K562 (cell line): Measurements from ENCODE around the gene TUBE1. TPM values are rescaled to one million over a fixed set of nuclear protein-coding genes. Genes with fewer than 3 reads are reported as not detected.

Source experiments
- ATAC-seq: fragments of 200-7000 bp; cut with Tn5 transposase; 3 replicates; pipeline ENCODE4 v1.9.1; 2020; ENCODE audit warnings: moderate library complexity
- BruUV-seq: library from RNA; stranded (reverse); fragments of 400-500 nt; replicated peaks from 2 replicates; lab custom pipeline; 2021; lab: Mats Ljungman, UMichigan
- CTCF ChIA-PET: fragments of 300-600 bp; formaldehyde crosslinking; extraction: SDS; loops from one replicate; lab custom pipeline; 2021; ENCODE audit warnings: low intra/inter-chr PET ratio; lab: Yijun Ruan, JAX
- POLR2A ChIA-PET: fragments of 300-600, 350-650 bp; sonication (Branson Sonifier 250); formaldehyde crosslinking; extraction: SDS; loops from one replicate; lab custom pipeline; 2021; ENCODE audit warnings: antibody characterized with exemption, inconsistent platforms; lab: Yijun Ruan, JAX
- DNase-seq, 4 experiments: peaks; one replicate each; pipeline versions ENCODE4 v3.0.0 to v3.0.0-alpha.2; 2011 to 2018; ENCODE audit warnings: low spot score in 3 of 4, mixed read lengths in 3 of 4; ENCODE audit errors: extremely low read depth in 1 of 4
- FAIRE-seq: peaks from 2 replicates; lab custom pipeline; 2011; peaks lifted over from hg19 to GRCh38; lab: Jason Lieb, UNC
- H2AFZ ChIP-seq: 2 replicates; pipeline ENCODE4 v1.6.0; 2011; ENCODE audit warnings: low read depth, low read length, control low read depth, inconsistent platforms
- H3K27ac ChIP-seq: fragments of 200-600 bp; 3 replicates; pipeline ENCODE4 v1.8.0; 2011; ENCODE audit warnings: low read depth, mild to moderate bottlenecking, control low read depth, inconsistent platforms, low read length, moderate library complexity, mixed read lengths; ENCODE audit errors: extremely low read depth
- H3K27me3 ChIP-seq, 2 experiments: fragments of 300-600 bp in 1 of 2; 2 replicates in 1 of 2; 3 replicates in 1 of 2; pipeline versions ENCODE4 v1.6.0 to v1.8.0; 2011; ENCODE audit warnings: inconsistent platforms in 2 of 2, low read length in 2 of 2, mild to moderate bottlenecking in 1 of 2, mixed read lengths in 1 of 2, moderate library complexity in 1 of 2; ENCODE audit not compliant: control insufficient read depth in 2 of 2, insufficient read depth in 2 of 2
- H3K36me3 ChIP-seq: fragments of 300-600 bp; 3 replicates; pipeline ENCODE4 v1.8.0; 2011; ENCODE audit warnings: mild to moderate bottlenecking, low read length, inconsistent platforms; ENCODE audit not compliant: control insufficient read depth, insufficient read depth
- H3K4me1 ChIP-seq, 2 experiments: fragments of 200-600 bp in 1 of 2; replicated peaks in 1 of 2; 2 replicates in 1 of 2; 3 replicates in 1 of 2; pipeline versions ENCODE4 v1.5.1 to v1.8.0; 2011; ENCODE audit warnings: inconsistent platforms in 2 of 2, low read length in 2 of 2, mild to moderate bottlenecking in 1 of 2, mixed read lengths in 1 of 2, moderate library complexity in 1 of 2; ENCODE audit not compliant: control insufficient read depth in 2 of 2, insufficient read depth in 2 of 2
- H3K4me2 ChIP-seq: 2 replicates; pipeline ENCODE4 v1.6.1; 2011; ENCODE audit warnings: low read length, control low read depth, inconsistent platforms, mixed read lengths; ENCODE audit not compliant: insufficient read depth
- H3K4me3 ChIP-seq: fragments of 200-600 bp; sonication (generic), shearing (Covaris generic); 2 replicates; pipeline ENCODE4 v1.5.1; 2016; ENCODE audit warnings: control low read depth, inconsistent platforms
- H3K79me2 ChIP-seq: fragments of 200-600 bp; 3 replicates; pipeline ENCODE4 v1.8.0; 2011; ENCODE audit warnings: low read length, inconsistent platforms; ENCODE audit not compliant: control insufficient read depth, insufficient read depth
- H3K9ac ChIP-seq, 2 experiments: 2 replicates each; pipeline versions ENCODE4 v1.6.0 to v1.6.1; 2011; ENCODE audit warnings: low read depth in 2 of 2, low read length in 2 of 2, control low read depth in 1 of 2, inconsistent platforms in 1 of 2, mild to moderate bottlenecking in 1 of 2, mixed read lengths in 1 of 2; ENCODE audit not compliant: insufficient read depth in 1 of 2
- H3K9me1 ChIP-seq: one replicate; pipeline ENCODE4 v1.6.0; 2011; ENCODE audit warnings: inconsistent platforms, mild to moderate bottlenecking, low read length, moderate library complexity; ENCODE audit not compliant: control insufficient read depth, insufficient read depth
- H3K9me3 ChIP-seq: replicated peaks from 2 replicates; pipeline ENCODE4 v1.5.1; 2011; ENCODE audit warnings: low read depth, low read length, inconsistent platforms; ENCODE audit not compliant: control insufficient read depth, insufficient read depth
- H4K20me1 ChIP-seq: replicated peaks from 2 replicates; pipeline ENCODE4 v1.6.1; 2011; ENCODE audit warnings: low read length, inconsistent platforms, mixed read lengths; ENCODE audit not compliant: control insufficient read depth, insufficient read depth
- ATF1 ChIP-seq, 2 experiments: fragments of 450-650 bp in 1 of 2; IDR thresholded peaks; 2 replicates each; pipeline ENCODE4 v1.6.1; 2016; ENCODE audit warnings: missing compliant biosample characterization in 1 of 2, missing genetic modification characterization in 1 of 2
- CBFA2T2 ChIP-seq: fragments of 450-650 bp; conservative IDR thresholded peaks from 2 replicates; pipeline ENCODE4 v1.6.1; 2017; ENCODE audit warnings: mild to moderate bottlenecking
- COPS2 ChIP-seq: fragments of 450-650 bp; conservative IDR thresholded peaks from 2 replicates; pipeline ENCODE4 v1.6.1; 2016; ENCODE audit warnings: mild to moderate bottlenecking, moderate library complexity
- DIDO1 ChIP-seq: fragments of 450-650 bp; IDR thresholded peaks from 2 replicates; pipeline ENCODE4 v1.6.1; 2016; ENCODE audit warnings: low read depth, missing biosample characterization, missing genetic modification characterization
- EZH2 ChIP-seq: IDR thresholded peaks from 2 replicates; pipeline ENCODE4 v1.6.1; 2012; ENCODE audit warnings: low read depth, mild to moderate bottlenecking, inconsistent platforms, low read length, borderline replicate concordance
- FOXP1 ChIP-seq: sonication (generic); formaldehyde crosslinking; IDR thresholded peaks from 2 replicates; pipeline ENCODE4 v1.8.0; 2022; ENCODE audit warnings: mild to moderate bottlenecking, missing genetic modification reagents
- ILF3 ChIP-seq: fragments of 450-650 bp; IDR thresholded peaks from 2 replicates; pipeline ENCODE4 v1.6.1; 2018; ENCODE audit warnings: antibody characterized with exemption, mild to moderate bottlenecking, moderate library complexity, borderline replicate concordance
- KLF1 ChIP-seq: fragments of 450-650 bp; IDR thresholded peaks from 2 replicates; pipeline ENCODE4 v1.6.1; 2016; ENCODE audit warnings: missing genetic modification characterization, missing compliant biosample characterization
- MXI1 ChIP-seq: IDR thresholded peaks from 2 replicates; pipeline ENCODE4 v1.6.1; 2011; ENCODE audit warnings: low read depth, mild to moderate bottlenecking, improper control_type of control experiment, low read length
- PHF8 ChIP-seq: fragments of 200-600 bp; sonication (generic); IDR thresholded peaks from 2 replicates; pipeline ENCODE4 v1.6.1; 2012; ENCODE audit warnings: mixed run types, mild to moderate bottlenecking, inconsistent platforms, low read length, moderate library complexity, borderline replicate concordance
- RBM22 ChIP-seq: fragments of 200-400 bp; formaldehyde crosslinking; IDR thresholded peaks from 2 replicates; pipeline ENCODE4 v1.6.1; 2018; ENCODE audit warnings: low read length, low read depth; ENCODE audit not compliant: poor library complexity, severe bottlenecking
- SP1 ChIP-seq: sonication (generic); formaldehyde crosslinking; IDR thresholded peaks from 2 replicates; pipeline ENCODE4 v1.8.1; 2022; ENCODE audit warnings: mild to moderate bottlenecking, missing genetic modification reagents
- ZFP1 ChIP-seq: fragments of 450-650 bp; formaldehyde crosslinking; IDR thresholded peaks from 2 replicates; pipeline ENCODE4 v1.4.0; 2020; ENCODE audit warnings: mild to moderate bottlenecking, mixed read lengths
- ZKSCAN1 ChIP-seq: fragments of 150-350 bp; IDR thresholded peaks from 2 replicates; pipeline ENCODE4 v1.6.1; 2016; ENCODE audit warnings: low read depth, low read length
- ZNF41 ChIP-seq: fragments of 250-450 bp; sonication (Bioruptor Pico); conservative IDR thresholded peaks from 2 replicates; pipeline ENCODE4 v1.4.0; 2020; ENCODE audit warnings: mild to moderate bottlenecking
- ZNF431 ChIP-seq: sonication (generic); formaldehyde crosslinking; IDR thresholded peaks from 2 replicates; pipeline ENCODE4 v1.8.0; 2022; ENCODE audit warnings: mild to moderate bottlenecking, missing genetic modification reagents
- ZNF584 ChIP-seq: fragments of 200-800 bp; sonication (Bioruptor generic); IDR thresholded peaks from 2 replicates; pipeline ENCODE4 v1.6.1; 2016; ENCODE audit warnings: low read depth, mild to moderate bottlenecking, missing genetic modification characterization, missing compliant biosample characterization
- ZNF589 ChIP-seq: fragments of 200-800 bp; sonication (Bioruptor generic); IDR thresholded peaks from 2 replicates; pipeline ENCODE4 v1.6.1; 2016; ENCODE audit warnings: low read depth, missing genetic modification characterization, missing compliant biosample characterization
- WGBS: fragments of 100-300 bp; shearing (Covaris generic); methylation state at CpG from one replicate; pipeline ENCODE4 v1.1.6; 2016; ENCODE audit warnings: low coverage, mixed read lengths; ENCODE audit not compliant: insufficient coverage; ENCODE audit errors: missing lambda C conversion rate; 5-methylcytosine and 5-hydroxymethylcytosine counted together
- in situ Hi-C: fragments of 300-500 bp; cut with MboI; formaldehyde crosslinking; loops from 4 replicates; pipeline ENCODE4 v1.15.0; 2018; ENCODE audit warnings: inconsistent platforms, mixed read lengths
- intact Hi-C: fragments of 100-400 bp; cut with micrococcal nuclease; formaldehyde crosslinking; loops from 2 replicates; pipeline ENCODE4 v1.14.2; 2022
- polyA plus RNA-seq, 8 experiments: library from polyadenylated mRNA; depleted of rRNA in 4 of 8; stranded (reverse) in 5 of 8; unstranded in 3 of 8; fragments of >200 nt; fragmentation: Nextera tagmentation in 2 of 8; fragmentation: Illumina TruSeq in 1 of 8; extraction: Ambion mirVana in 2 of 8; extraction: Trizol in 1 of 8; gene quantifications; 2 replicates each; pipeline versions ENCODE4 v1.2.1 to v1.2.3, GENCODE V29; 2011 to 2014; ENCODE audit warnings: inconsistent platforms in 1 of 8, missing spikeins in 1 of 8
- total RNA-seq, 7 experiments: library from RNA; depleted of rRNA in 6 of 7; stranded (reverse); fragments of >200 nt in 6 of 7; fragmentation: Illumina TruSeq in 2 of 7; extraction: Trizol in 2 of 7; gene quantifications; 2 replicates each; pipeline versions ENCODE4 v1.2.1 to v1.2.3, GENCODE V29; 2011 to 2021; ENCODE audit warnings: low replicate concordance in 1 of 7
- TF ChIP-seq, protein P1 (sequence below): IDR thresholded peaks from 2 replicates; pipeline ENCODE4 v1.6.1; 2014; ENCODE audit warnings: antibody characterized with exemption
- TF ChIP-seq, protein P2 (sequence below): sonication (generic); formaldehyde crosslinking; IDR thresholded peaks from 2 replicates; pipeline ENCODE4 v1.4.0; 2020; ENCODE audit warnings: mild to moderate bottlenecking, missing genetic modification reagents

The TUBE1 gene
- total and polyA plus RNA-seq, 9 of the 15 experiments (the other 6 are each of a cell fraction or from before 2014, with no cell fraction given): 18.9 to 58.4 (median 30.8) TPM

DNA sequence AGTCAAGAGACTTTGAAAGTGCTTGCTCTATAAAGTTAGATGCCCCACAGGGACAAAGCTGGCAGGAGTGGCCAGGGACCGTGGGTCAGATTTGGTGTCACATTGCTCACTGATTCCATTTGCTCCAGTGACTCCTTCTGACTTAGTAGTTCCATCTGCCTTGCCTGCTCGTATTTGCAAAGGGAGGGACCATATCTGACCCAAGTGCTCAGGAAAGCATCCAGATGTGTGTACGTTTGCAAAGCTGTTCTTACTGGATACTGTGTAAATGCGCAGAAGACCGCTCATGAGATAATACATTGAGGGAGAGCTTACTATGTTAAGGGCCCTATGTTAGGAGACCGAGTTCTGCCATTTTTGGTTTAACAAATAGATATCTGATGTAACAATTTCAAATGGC, 54.6 kb downstream of the TUBE1 start:
- no peaks in the 10 kb centered on the region for H3K36me3 ChIP-seq
- H3K9me1 ChIP-seq: no peaks in the 10 kb centered on the region
- in situ Hi-C loops (no loop called here), intact Hi-C loops (no loop called here)
- peaks cover 19 to 33% of the 10 kb centered on the region in 2 experiments for H3K27me3 ChIP-seq
- no peaks in the 10 kb centered on the region for H3K79me2 ChIP-seq
- CTCF ChIA-PET: no interaction called here
- DNase-seq (no peak), ATAC-seq (no peak), FAIRE-seq (no peak)
- H3K9ac ChIP-seq: no peak overlapping the region
- WGBS: 0% methylated on average over 6 of the region's 6 CpGs
- POLR2A ChIA-PET: no interaction called here
- no peak overlapping the region for H3K4me2 ChIP-seq
- no peaks in the 10 kb centered on the region; the same call in 1 of the 2 replicates for H4K20me1 ChIP-seq
- no peaks in the 10 kb centered on the region for H3K9me3 ChIP-seq
- no peak overlapping the region for H3K4me3 ChIP-seq
- BruUV-seq: no TSS peak
- no peak overlapping the region for H3K27ac ChIP-seq
- H2AFZ ChIP-seq: no peak overlapping the region
- no peaks in the 10 kb centered on the region for H3K4me1 ChIP-seq
- TF ChIP-seq ZNF431 (CRISPR knock-in tag): no peak
- TF ChIP-seq ATF1 (CRISPR knock-in tag; IDR thresholded peaks at IDR 0.05): no peak
- TF ChIP-seq ATF1 (tag; IDR thresholded peaks at IDR 0.05): no peak
- no peak for TF ChIP-seq MXI1
- no peak for TF ChIP-seq ZNF589
- TF ChIP-seq KLF1 (tag): no peak
- no peak for TF ChIP-seq ZFP1 (CRISPR knock-in tag)
- TF ChIP-seq ZNF41 (CRISPR knock-in tag): no peak
- TF ChIP-seq DIDO1 (tag): no peak
- TF ChIP-seq ILF3: no peak
- TF ChIP-seq FOXP1 (CRISPR knock-in tag): no peak
- TF ChIP-seq ZNF584: no peak
- no peak for TF ChIP-seq ZKSCAN1
- TF ChIP-seq COPS2: no peak
- no peak for TF ChIP-seq CBFA2T2
- TF ChIP-seq RBM22: no peak
- no peak for TF ChIP-seq SP1
- TF ChIP-seq PHF8: no peak
- TF ChIP-seq, protein P1, sequence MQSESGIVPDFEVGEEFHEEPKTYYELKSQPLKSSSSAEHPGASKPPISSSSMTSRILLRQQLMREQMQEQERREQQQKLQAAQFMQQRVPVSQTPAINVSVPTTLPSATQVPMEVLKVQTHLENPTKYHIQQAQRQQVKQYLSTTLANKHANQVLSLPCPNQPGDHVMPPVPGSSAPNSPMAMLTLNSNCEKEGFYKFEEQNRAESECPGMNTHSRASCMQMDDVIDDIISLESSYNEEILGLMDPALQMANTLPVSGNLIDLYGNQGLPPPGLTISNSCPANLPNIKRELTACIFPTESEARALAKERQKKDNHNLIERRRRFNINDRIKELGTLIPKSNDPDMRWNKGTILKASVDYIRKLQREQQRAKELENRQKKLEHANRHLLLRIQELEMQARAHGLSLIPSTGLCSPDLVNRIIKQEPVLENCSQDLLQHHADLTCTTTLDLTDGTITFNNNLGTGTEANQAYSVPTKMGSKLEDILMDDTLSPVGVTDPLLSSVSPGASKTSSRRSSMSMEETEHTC: no peak
- TF ChIP-seq EZH2: no peak
- TF ChIP-seq, protein P2, sequence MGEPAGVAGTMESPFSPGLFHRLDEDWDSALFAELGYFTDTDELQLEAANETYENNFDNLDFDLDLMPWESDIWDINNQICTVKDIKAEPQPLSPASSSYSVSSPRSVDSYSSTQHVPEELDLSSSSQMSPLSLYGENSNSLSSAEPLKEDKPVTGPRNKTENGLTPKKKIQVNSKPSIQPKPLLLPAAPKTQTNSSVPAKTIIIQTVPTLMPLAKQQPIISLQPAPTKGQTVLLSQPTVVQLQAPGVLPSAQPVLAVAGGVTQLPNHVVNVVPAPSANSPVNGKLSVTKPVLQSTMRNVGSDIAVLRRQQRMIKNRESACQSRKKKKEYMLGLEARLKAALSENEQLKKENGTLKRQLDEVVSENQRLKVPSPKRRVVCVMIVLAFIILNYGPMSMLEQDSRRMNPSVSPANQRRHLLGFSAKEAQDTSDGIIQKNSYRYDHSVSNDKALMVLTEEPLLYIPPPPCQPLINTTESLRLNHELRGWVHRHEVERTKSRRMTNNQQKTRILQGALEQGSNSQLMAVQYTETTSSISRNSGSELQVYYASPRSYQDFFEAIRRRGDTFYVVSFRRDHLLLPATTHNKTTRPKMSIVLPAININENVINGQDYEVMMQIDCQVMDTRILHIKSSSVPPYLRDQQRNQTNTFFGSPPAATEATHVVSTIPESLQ (CRISPR knock-in tag): no peak
